Measurements from ENCODE around the gene MPZL3.
"Not testable (repeated sequence)": the region's sequence is repeated elsewhere in the genome, so short reads cannot be mapped to it uniquely, and the experiment has no call there.

- not testable (repeated sequence) for TF ChIP-seq CTCF (IDR thresholded peaks at IDR 0.05); ZFX (IDR thresholded peaks at IDR 0.05; ENCODE audit: borderline replicate concordance)
These were observed 61.1 kb downstream of the MPZL3 start for GRCh38 chr11:118190942-118191506.
